C4-2B (cell line): ENCODE results near the gene PLXND1.

Source experiments
- H3K27ac ChIP-seq: fragments of 450-650 bp; 2 replicates; pipeline ENCODE4 v1.5.1; 2017
- CTCF ChIP-seq: fragments of 450-650 bp; conservative IDR thresholded peaks from 2 replicates; pipeline ENCODE4 v1.5.1; 2017; ENCODE audit warnings: mild to moderate bottlenecking
- ZFX ChIP-seq: fragments of 450-650 bp; IDR thresholded peaks from 2 replicates; pipeline ENCODE4 v1.6.1; 2017

The PLXND1 gene

GRCh38 chr3:129595544-129596193 lies 10.8 kb downstream of the PLXND1 start:
- TF ChIP-seq CTCF (no peak), ZFX (no peak)
- no peak overlapping the region for H3K27ac ChIP-seq

GRCh38 chr3:129594907-129595390 lies 11.5 kb downstream of the PLXND1 start:
- TF ChIP-seq ZFX (no peak), CTCF (no peak)
- H3K27ac ChIP-seq: no peak overlapping the region

DNA sequence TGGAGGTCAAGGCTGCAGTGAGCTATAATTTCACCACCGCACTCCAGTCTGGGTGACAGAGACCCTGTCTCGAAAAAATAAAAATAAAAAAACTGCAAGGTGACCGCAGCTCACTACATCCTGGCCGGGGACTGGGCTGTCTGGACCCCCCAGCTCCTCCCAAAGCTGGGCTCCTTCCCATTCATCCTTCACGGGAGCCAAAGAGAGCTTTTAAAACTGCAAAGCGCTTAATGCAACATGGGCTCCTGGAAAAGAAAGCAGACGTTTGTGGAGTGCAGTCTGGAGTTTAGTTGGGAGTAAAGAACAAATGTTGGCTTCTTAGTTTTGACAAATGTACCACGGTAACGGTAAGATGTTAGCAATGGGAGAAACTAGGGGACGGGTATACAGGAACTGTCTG lies 12.1 kb downstream of the PLXND1 start:
- no peak overlapping the region for H3K27ac ChIP-seq

GRCh38 chr3:129593595-129594339 lies 12.7 kb downstream of the PLXND1 start:
- TF ChIP-seq ZFX (no peak), CTCF (no peak)
- H3K27ac ChIP-seq: no peak overlapping the region

More for the DNA sequence above, 12.1 kb downstream of the PLXND1 start:
- TF ChIP-seq CTCF (no peak), ZFX (no peak)

- no peak overlapping the region for H3K27ac ChIP-seq
- TF ChIP-seq ZFX: no peak
- no peak for TF ChIP-seq CTCF
Observed at GRCh38 chr3:129593230-129593594, 13.3 kb downstream of the PLXND1 start.

DNA sequence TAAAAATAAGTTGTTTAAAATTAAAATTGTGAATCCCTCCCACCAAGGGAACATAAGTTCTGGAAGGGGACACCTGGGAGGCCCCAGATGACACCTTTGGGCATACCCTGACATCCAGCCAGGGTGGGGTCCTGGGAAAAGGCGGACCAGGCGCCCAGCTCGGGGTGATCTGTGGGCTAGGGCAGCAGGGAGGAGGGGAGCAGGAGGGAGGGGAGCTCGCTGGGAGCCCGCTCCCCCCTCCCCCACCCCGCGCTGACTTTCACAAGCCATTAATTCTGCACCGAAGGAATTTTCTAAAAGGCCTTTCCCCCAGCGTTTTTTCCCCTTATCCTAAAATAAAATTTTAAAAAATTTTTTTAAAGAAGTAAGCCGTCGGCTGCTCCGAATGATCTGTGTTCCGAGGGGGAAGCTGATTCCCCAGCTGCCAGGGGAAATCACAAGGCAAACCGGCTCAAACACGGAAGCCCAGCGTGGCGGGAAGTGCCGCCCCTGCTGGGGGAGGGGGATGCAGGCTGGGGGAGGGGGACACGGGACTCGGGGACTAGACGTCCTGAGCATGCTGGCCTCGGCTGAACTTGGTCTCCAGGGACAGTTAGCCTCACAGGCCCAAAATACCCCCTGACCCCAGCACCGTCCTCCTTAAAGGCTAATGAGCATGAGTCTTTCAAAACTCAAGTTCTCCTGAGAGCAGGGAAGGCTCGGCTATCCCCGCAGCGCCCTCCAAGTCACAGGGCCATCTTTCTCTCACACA lies 13.9 kb downstream of the PLXND1 start:
- H3K27ac ChIP-seq: no peak overlapping the region
- TF ChIP-seq ZFX (no peak), CTCF (no peak)

GRCh38 chr3:129591932-129592331 lies 14.5 kb downstream of the PLXND1 start:
- no peak for TF ChIP-seq ZFX
- no peak for TF ChIP-seq CTCF
- no peak overlapping the region for H3K27ac ChIP-seq
